ENCODE measurements around the gene SHANK2. TPM values are rescaled to one million over a fixed set of nuclear protein-coding genes. Genes with fewer than 3 reads are reported as not detected.
"Not testable (repeated sequence)": the region's sequence is repeated elsewhere in the genome, so short reads cannot be mapped to it uniquely, and the experiment has no call there.

SHANK2 gene
- total and polyA plus RNA-seq, 7 donors = under 0.01 to 0.17 (median 0.03) TPM; not detected in 3

GRCh38 chr11:71236836-71237475 is 15.4 kb downstream of the SHANK2 start:
- Histone ChIP-seq H3K4me3 (no peak overlapping the region), H3K36me3 (ENCODE audit: insufficient read depth in 1 of 2, low read depth in 1 of 2) (no peaks in the 10 kb centered on the region), H3K9me3 (no peaks in the 10 kb centered on the region), H3K27me3 (ENCODE audit: insufficient read depth in 3 of 3, low read length in 2 of 3) (peaks cover 0 to 26% (median 8%) of the 10 kb centered on the region in 3 donors), H3K4me1 (no peaks in the 10 kb centered on the region), H3K27ac (no peak overlapping the region)
- ATAC-seq (no peak), DNase-seq (no peak)
- TF ChIP-seq CTCF (IDR thresholded peaks at IDR 0.05) = no peak
- intact Hi-C loops (cut with DNase I) = no loop called here
- 80 to 84% (median 82%) methylated on average over 12 of the region's 12 CpGs for WGBS, 3 donors

- 57 to 82% (median 62%) methylated on average over 8 of the region's 8 CpGs for WGBS, 3 donors
- Histone ChIP-seq H3K36me3 (ENCODE audit: insufficient read depth in 1 of 2, low read depth in 1 of 2) (no peaks in the 10 kb centered on the region), H3K27me3 (ENCODE audit: insufficient read depth in 3 of 3, low read length in 2 of 3) (peaks cover 0 to 20% (median 8%) of the 10 kb centered on the region in 3 donors), H3K27ac (no peak overlapping the region), H3K4me3 (no peak overlapping the region), H3K4me1 (no peaks in the 10 kb centered on the region), H3K9me3 (no peaks in the 10 kb centered on the region)
- no peak for TF ChIP-seq CTCF (IDR thresholded peaks at IDR 0.05)
- ATAC-seq (no peak), DNase-seq (no peak)
- intact Hi-C loops (cut with DNase I) = no loop called here
Observed at GRCh38 chr11:71235719-71236118, 16.7 kb downstream of the SHANK2 start.

DNA sequence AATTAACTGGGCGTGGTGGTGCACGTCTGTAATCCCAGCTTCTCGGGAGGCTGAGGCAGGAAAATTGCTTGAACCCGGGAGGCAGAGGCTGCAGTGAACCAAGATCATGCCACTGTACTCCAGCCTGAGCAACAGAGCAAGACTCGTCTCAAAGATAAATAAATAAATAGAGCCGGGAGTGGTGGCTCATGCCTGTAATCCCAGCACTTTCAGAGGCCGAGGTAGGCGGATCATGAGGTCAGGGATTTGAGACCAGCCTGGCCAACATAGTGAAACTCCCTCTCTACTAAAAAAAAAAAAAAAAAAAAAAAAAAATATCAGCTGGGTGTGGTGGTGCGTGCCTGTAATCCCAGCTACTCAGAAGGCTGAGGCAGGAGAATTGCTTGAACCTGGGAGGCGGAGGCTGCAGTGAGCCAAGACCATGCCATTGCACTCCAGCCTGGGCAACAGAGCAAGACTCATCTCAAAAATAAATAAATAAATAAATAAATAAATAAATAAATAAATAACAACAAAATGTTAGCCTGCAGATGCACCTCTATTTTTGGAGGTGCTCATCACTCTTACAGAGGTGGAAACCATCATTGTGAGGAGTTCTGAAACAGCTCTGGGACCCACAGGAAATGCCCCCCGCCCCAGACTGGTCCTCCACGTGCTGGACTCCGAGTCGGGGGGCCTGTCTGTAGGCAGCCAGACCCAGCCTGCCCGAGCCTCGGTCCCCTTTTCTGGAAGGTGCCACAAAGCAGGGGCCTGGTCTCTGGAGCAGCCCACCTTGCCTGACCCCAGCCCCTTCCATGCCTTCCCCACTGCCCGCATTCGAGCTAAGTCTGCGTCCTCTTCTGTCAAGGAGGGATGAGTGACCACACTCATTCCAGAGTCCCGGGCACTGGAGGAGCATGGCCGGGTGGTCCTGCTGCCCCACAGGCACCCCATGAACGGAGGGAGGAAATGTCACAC is 18.2 kb downstream of the SHANK2 start:
- H3K9me3 ChIP-seq; intact Hi-C loops (cut with DNase I); DNase-seq; H3K4me3 ChIP-seq; H3K27me3 ChIP-seq (ENCODE audit: insufficient read depth in 3 of 3, low read length in 2 of 3); H3K36me3 ChIP-seq (ENCODE audit: insufficient read depth in 1 of 2, low read depth in 1 of 2); H3K27ac ChIP-seq; ATAC-seq; H3K4me1 ChIP-seq: not testable (repeated sequence)
- 85 to 89% (median 89%) methylated on average over 22 of the region's 22 CpGs for WGBS, 3 donors

- DNase-seq (no peak), ATAC-seq (no peak)
- H3K9me3 ChIP-seq = peaks cover 12% of the 10 kb centered on the region
- H3K27ac ChIP-seq = no peak overlapping the region
- no peak overlapping the region for H3K4me3 ChIP-seq
- no peaks in the 10 kb centered on the region for H3K4me1 ChIP-seq
- H3K36me3 ChIP-seq (ENCODE audit: insufficient read depth in 1 of 2, low read depth in 1 of 2) = no peaks in the 10 kb centered on the region
- no peak for TF ChIP-seq CTCF (IDR thresholded peaks at IDR 0.05)
- H3K27me3 ChIP-seq (ENCODE audit: insufficient read depth in 3 of 3, low read length in 2 of 3) = peaks cover 0 to 9% (median 2%) of the 10 kb centered on the region in 3 donors
- intact Hi-C loops (cut with DNase I) = no loop called here
- 62 to 68% (median 64%) methylated on average over 3 of the region's 3 CpGs for WGBS, 3 donors
Observed at GRCh38 chr11:71232364-71232763, 20.0 kb downstream of the SHANK2 start.

DNA sequence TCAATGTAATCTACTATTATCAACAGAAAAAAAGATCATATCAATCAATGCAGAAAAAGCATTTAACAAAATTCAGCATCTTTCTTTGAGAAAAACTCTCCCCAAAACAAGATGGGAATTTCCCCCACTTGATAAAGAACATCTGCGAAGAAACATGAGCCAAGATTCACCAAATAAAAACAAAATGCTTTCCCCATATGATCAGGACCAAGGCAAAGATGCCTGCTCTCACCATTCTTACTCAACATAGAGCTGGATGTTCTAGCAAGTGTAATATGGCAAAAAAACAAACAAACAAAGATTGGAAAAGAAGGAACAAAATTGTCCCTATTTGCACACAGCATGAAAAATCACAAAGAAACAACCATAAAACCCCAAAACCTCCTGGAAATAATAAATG is 23.4 kb downstream of the SHANK2 start:
- Histone ChIP-seq H3K9me3 (peaks cover 27% of the 10 kb centered on the region), H3K4me1 (no peaks in the 10 kb centered on the region), H3K27ac (no peak overlapping the region), H3K36me3 (ENCODE audit: insufficient read depth in 1 of 2, low read depth in 1 of 2) (no peaks in the 10 kb centered on the region), H3K4me3 (no peak overlapping the region), H3K27me3 (ENCODE audit: insufficient read depth in 3 of 3, low read length in 2 of 3) (peaks cover 0 to 5% (median 2%) of the 10 kb centered on the region in 3 donors)
- DNase-seq = no peak
- ATAC-seq = no peak
- TF ChIP-seq CTCF (IDR thresholded peaks at IDR 0.05) = no peak
- intact Hi-C loops (cut with DNase I) = no loop called here
- 71 to 76% (median 75%) methylated on average over 1 of the region's 1 CpG for WGBS, 3 donors
